Tibial nerve (tissue), 4 donors: ENCODE data around the gene PTPRF. TPM values are rescaled to one million over a fixed set of nuclear protein-coding genes. Genes with fewer than 3 reads are reported as not detected.

Experiments
- DNase-seq, 2 donors: peaks; one replicate each; pipeline ENCODE4 v3.0.0-alpha.2; 2019; ENCODE audit warnings: low spot score in 2 of 2
- H3K27ac ChIP-seq, 4 donors: fragments of 200-600 bp; sonication (generic) in 3 of 4; one replicate each; pipeline ENCODE4 v1.5.1; 2017 to 2019; ENCODE audit warnings: mild to moderate bottlenecking in 1 of 4
- H3K27me3 ChIP-seq, 2 donors: fragments of 200-600 bp; sonication (generic) in 1 of 2; one replicate each; pipeline versions ENCODE4 v1.5.1 to v1.6.0; 2017 to 2019
- H3K36me3 ChIP-seq, 3 donors: fragments of 200-600 bp; sonication (generic); one replicate each; pipeline ENCODE4 v1.5.1; 2018 to 2019
- H3K4me1 ChIP-seq, 4 donors: fragments of 200-600 bp; sonication (generic) in 3 of 4; one replicate each; pipeline ENCODE4 v1.5.1; 2017 to 2019
- H3K4me3 ChIP-seq, 4 donors: fragments of 200-600 bp; sonication (generic) in 3 of 4; one replicate each; pipeline ENCODE4 v1.5.1; 2017 to 2019; ENCODE audit warnings: mild to moderate bottlenecking in 1 of 4, moderate library complexity in 1 of 4
- H3K9me3 ChIP-seq, 4 donors: fragments of 200-600 bp; sonication (generic) in 3 of 4; one replicate each; pipeline ENCODE4 v1.5.1; 2017 to 2019
- CTCF ChIP-seq, 5 experiments: fragments of 200-600 bp in 3 of 5; fragments of 450-650 bp in 2 of 5; sonication (generic) in 3 of 5; IDR thresholded peaks; one replicate each; pipeline ENCODE4 v1.5.1; 2016 to 2019; ENCODE audit warnings: antibody characterized with exemption in 5 of 5, mild to moderate bottlenecking in 3 of 5, moderate library complexity in 2 of 5
- EP300 ChIP-seq, 2 donors: sonication (generic); formaldehyde crosslinking; IDR thresholded peaks; one replicate each; pipeline ENCODE4 v1.6.1; 2017; ENCODE audit warnings: antibody characterized with exemption in 2 of 2, mild to moderate bottlenecking in 1 of 2
- POLR2A ChIP-seq, 2 donors: fragments of 450-650 bp; IDR thresholded peaks; one replicate each; pipeline ENCODE4 v1.6.1; 2017; ENCODE audit warnings: antibody characterized with exemption in 2 of 2, mild to moderate bottlenecking in 2 of 2, moderate library complexity in 2 of 2
- WGBS, 2 donors: methylation state at CpG; one replicate each; pipeline ENCODE4 v1.1.5; 2018; 5-methylcytosine and 5-hydroxymethylcytosine counted together
- total RNA-seq, 4 donors: library from RNA; depleted of rRNA; stranded (reverse); fragments of >200 nt; gene quantifications; one replicate each; pipeline ENCODE4 v1.1.0, GENCODE V29; 2016

Gene PTPRF
- total RNA-seq, 4 donors from 2014 or later: 72.0 to 112 (median 92.5) TPM

- Histone ChIP-seq H3K4me1 (peaks cover 5 to 76% (median 34%) of the 10 kb centered on the region in 4 donors), H3K9me3 (no peaks in the 10 kb centered on the region), H3K36me3 (peaks cover 0 to 3% (median 0%) of the 10 kb centered on the region in 3 donors), H3K27ac (peak overlapping the region in 1 of 4 donors; percentile 53), H3K4me3 (no peak overlapping the region), H3K27me3 (no peaks in the 10 kb centered on the region)
- WGBS, 2 donors: 80 to 90% methylated on average over 9 of the region's 9 CpGs
- DNase-seq: no peak
- TF ChIP-seq CTCF (IDR thresholded peaks at IDR 0.05): no peak
- no peak for TF ChIP-seq POLR2A (IDR thresholded peaks at IDR 0.05)
- no peak for TF ChIP-seq EP300 (IDR thresholded peaks at IDR 0.05)
These were observed 6.9 kb downstream of the PTPRF start for GRCh38 chr1:43537423-43538142.

GRCh38 chr1:43538143-43538487 is 7.4 kb downstream of the PTPRF start:
- H3K4me1 ChIP-seq: peaks cover 8 to 76% (median 36%) of the 10 kb centered on the region in 4 donors
- WGBS, 2 donors: 81 to 98% methylated on average over 3 of the region's 3 CpGs

DNA sequence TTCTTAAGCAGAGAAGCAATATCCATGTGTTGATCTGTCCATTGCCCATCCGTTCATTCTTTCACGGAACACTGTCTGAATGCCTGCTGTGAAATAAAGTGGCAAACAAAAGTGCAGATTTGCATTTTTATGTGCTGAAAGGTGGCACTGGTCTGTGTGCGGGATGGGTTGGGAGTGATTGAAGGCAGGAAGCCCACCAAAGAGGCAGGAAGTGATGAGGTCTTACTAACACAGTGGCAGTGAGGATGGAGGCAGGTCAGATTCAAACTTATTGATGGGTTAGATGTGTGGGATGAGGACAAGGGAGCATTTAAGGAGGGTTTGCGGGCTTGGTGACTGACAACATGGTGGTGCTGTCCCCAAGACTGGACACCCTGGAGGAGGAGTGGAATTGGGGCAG is 8.3 kb downstream of the PTPRF start:
- H3K27me3 ChIP-seq: no peaks in the 10 kb centered on the region
- WGBS, 2 donors: 88 to 93% methylated on average over 4 of the region's 4 CpGs
- H3K9me3 ChIP-seq: no peaks in the 10 kb centered on the region
- DNase-seq: no peak
- peaks cover 0 to 3% (median 0%) of the 10 kb centered on the region in 3 donors for H3K36me3 ChIP-seq
- TF ChIP-seq EP300 (IDR thresholded peaks at IDR 0.05) (no peak), CTCF (IDR thresholded peaks at IDR 0.05) (no peak), POLR2A (IDR thresholded peaks at IDR 0.05) (no peak)
- H3K4me3 ChIP-seq: no peak overlapping the region
- H3K4me1 ChIP-seq: peaks cover 8 to 76% (median 39%) of the 10 kb centered on the region in 4 donors
- H3K27ac ChIP-seq: peak overlapping the region in 2 of 4 donors; percentile 24 to 87

More at GRCh38 chr1:43538143-43538487, 7.4 kb downstream of the PTPRF start:
- H3K27ac ChIP-seq: peak overlapping the region in 1 of 4 donors; percentile 53
- no peak for TF ChIP-seq EP300 (IDR thresholded peaks at IDR 0.05)
- TF ChIP-seq POLR2A (IDR thresholded peaks at IDR 0.05): no peak
- TF ChIP-seq CTCF (IDR thresholded peaks at IDR 0.05): no peak
- no peak overlapping the region for H3K4me3 ChIP-seq
- H3K27me3 ChIP-seq: no peaks in the 10 kb centered on the region
- H3K36me3 ChIP-seq: peaks cover 0 to 3% (median 0%) of the 10 kb centered on the region in 3 donors
- H3K9me3 ChIP-seq: no peaks in the 10 kb centered on the region
- no peak for DNase-seq

- Histone ChIP-seq H3K36me3 (peaks cover 0 to 3% (median 0%) of the 10 kb centered on the region in 3 donors), H3K9me3 (no peaks in the 10 kb centered on the region), H3K4me1 (peaks cover 8 to 85% (median 41%) of the 10 kb centered on the region in 4 donors), H3K27me3 (no peaks in the 10 kb centered on the region), H3K27ac (peak overlapping the region; percentile 62 to 93 (median 77)), H3K4me3 (no peak overlapping the region)
- no peak for TF ChIP-seq EP300 (IDR thresholded peaks at IDR 0.05)
- no peak for TF ChIP-seq CTCF (IDR thresholded peaks at IDR 0.05)
- no peak for TF ChIP-seq POLR2A (IDR thresholded peaks at IDR 0.05)
- 80 to 86% methylated on average over 7 of the region's 7 CpGs for WGBS, 2 donors
- no peak for DNase-seq
These were observed 9.2 kb downstream of the PTPRF start for GRCh38 chr1:43539726-43540434.

DNA sequence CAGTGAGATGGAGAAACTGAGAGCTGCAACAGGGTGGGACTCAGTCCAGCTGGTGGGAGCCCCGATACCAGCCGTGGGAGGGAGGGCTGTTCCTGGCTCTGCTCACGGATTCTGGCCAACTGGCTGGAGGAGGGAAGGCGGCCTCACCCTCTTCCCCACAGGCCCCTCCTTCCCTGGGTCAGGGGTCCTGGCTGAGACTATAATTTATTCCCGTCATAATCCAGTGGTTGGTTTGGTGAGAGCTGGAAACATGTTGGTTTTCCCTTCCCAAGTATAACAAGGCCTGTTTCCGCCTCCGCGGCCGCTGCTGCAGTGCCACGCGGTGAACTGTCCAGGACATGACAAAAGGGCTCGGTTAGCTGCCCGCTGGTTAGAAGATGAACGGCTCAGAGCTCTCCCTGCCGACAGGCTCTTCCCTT is 10.0 kb downstream of the PTPRF start:
- H3K4me3 ChIP-seq: no peak overlapping the region
- peak in 1 of 2 donors; percentile 55 for TF ChIP-seq EP300 (IDR thresholded peaks at IDR 0.05)
- TF ChIP-seq POLR2A (IDR thresholded peaks at IDR 0.05): no peak
- no peak for TF ChIP-seq CTCF (IDR thresholded peaks at IDR 0.05)
- H3K36me3 ChIP-seq: peaks cover 0 to 3% (median 0%) of the 10 kb centered on the region in 3 donors
- no peaks in the 10 kb centered on the region for H3K27me3 ChIP-seq
- peaks cover 8 to 90% (median 48%) of the 10 kb centered on the region in 4 donors for H3K4me1 ChIP-seq
- 17 to 31% methylated on average over 15 of the region's 15 CpGs for WGBS, 2 donors
- peak in 1 of 2 donors; percentile 46 for DNase-seq
- peak overlapping the region; percentile 62 to 93 (median 77) for H3K27ac ChIP-seq
- no peaks in the 10 kb centered on the region for H3K9me3 ChIP-seq
